ENCODE data around the gene BABAM1.
"Not testable (repeated sequence)": the region's sequence is repeated elsewhere in the genome, so short reads cannot be mapped to it uniquely, and the experiment has no call there.

BABAM1 gene

DNA sequence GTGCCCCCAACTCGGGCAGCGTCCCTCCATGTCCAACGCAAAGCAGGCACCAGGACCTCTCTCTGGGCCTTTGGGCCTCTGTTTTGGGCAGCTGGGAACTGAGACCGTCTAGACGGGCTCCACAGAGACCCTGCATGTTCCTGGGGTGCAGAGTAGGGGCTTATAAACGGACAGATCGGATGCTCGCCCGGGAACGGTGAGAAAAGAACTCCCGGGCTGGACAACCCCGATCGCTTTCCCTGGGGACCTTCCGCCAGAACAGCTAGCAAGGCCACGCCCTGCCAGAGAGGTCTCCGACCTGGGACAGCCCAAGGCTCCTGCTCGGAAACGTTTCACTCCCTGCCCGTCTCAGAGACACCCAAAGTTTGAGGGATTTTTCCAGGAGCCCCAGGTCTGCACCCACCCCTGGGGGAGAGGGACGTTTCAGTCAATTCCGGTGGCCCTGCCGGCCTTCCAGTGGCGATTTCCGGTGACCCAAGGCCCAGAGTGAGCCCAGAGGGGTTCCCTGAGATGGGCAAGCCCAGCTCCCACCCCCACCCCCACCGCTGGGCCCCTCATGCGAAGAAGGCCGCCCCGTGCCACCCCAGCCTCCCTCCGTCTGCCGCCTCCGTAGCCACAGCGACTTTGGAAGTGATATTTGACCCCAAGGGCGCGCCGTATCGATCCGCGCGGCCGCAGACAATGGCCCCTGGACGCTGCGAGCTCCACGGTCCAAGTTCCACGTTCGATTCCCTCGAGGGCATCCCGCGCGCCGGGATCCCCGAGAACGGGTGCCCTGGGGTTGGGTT lies 23.2 kb upstream of the BABAM1 start:
- DNase-seq: no peak

DNA sequence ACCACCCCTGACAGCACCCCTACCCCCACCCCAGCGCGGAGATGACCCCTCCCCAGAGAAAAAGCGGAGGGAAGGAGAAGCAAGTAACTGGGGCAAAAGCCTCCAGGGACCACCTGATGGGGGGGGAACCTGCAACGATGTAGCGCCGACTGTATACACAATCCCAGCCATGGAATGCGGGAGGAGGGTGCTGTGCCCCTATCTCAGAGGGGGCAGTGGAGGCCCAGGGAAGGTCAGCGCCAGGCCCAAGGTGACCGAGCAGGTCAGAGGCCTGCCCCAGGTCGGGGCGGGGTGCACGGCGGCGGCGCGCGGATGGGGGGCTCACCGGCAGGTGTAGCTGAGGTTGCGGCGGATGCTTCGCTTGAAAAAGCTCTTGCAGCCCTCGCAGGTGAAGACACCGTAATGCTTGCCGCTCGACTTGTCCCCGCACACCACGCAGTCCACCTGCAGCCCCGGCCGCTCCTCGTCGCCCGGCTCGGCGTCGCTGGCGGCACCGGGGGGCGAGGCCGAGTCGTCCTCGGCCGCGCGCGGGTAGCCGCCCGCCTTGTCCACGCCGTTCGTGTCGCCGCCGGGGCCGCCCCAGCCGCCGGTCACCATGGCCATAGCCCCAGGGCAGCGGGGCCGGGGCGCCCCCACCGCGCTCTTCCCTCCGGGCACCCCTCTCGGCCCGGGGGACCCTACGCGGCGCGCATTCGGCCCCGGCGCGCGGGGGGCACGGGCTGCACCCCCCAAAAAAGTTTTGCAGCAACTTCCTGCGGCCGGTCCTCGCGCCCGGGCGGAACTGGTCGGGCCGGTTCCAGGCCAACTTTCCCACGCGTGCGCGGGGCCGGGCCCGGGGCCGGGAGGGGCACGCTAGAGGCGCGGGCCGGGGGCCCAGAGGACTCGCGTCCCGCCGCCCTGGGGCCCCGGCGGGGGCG lies 22.4 kb upstream of the BABAM1 start:
- DNase-seq: no peak

DNA sequence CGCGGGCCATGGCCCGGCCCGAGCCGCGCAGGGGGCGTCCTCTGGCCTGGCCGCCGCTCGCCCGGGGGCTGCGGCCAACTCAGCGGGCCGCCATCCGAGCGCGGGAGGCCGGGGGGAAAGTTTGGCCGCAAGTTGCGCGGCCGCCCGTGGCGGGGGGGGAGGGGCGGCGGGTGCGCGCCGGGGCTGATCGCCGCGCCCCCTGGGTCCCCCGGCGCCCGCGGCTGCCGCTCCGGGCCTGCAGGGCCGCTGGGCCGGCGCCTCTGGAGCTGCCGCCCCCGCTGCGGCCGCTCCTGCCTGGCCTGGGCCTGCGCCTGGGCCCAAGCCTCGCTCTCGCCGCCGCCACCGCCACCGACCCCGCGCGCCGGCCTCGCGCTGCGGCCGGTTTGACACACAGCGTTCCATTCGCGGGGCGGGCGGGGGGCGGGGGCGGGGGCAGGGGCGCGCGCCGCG lies 21.7 kb upstream of the BABAM1 start, which contains the start of gene NR2F6:
TSS of gene NR2F6 (minus strand) at position 385 of the 450 bp plus-strand sequence. CDS start 699 bp downstream, outside the sequence.
- no peak for DNase-seq

GRCh38 chr19:17246681-17247425 lies 20.4 kb upstream of the BABAM1 start:
- DNase-seq: no peak

DNA sequence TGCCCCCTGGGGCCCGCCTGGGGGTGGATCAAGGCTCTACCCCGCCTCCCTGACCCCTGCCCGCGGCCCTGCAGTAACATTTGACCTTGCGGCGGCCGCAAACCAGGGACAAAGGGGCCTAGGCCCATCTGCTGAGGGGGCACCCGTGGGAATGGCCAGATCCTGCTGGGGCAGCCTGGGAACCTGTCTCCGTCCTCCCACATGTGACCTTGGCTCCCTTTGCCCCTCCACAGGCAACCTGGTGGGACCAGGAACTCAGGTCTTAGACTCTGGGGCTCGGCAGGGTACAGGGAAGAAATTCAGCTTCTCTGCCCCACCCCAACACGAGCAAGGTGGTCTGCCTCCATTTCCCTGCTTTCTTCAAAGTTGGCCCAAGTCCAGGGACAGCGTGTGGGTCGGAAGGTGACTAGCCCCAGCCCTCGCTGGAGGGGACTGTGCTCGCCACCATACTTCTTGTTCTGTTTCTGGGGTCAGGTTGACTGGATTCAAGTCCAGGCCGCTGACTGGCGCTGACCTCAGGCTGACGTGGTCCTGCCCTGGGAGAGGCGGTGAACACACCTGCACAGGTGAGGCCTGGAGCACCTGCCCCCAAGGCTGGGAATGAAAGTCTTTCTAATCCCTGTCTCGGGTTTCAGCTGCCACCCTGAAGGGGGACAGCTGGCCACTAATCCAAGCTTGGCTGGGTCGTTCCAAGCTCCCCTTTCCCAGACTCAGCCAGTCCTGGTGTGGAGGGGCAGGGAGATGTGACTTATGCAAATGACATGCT lies 19.0 kb upstream of the BABAM1 start:
- DNase-seq: no peak

- DNase-seq: no peak
These were observed 17.2 kb upstream of the BABAM1 start for GRCh38 chr19:17249887-17250548.

GRCh38 chr19:17254636-17255035 lies 12.6 kb upstream of the BABAM1 start:
- no peak for DNase-seq

DNA sequence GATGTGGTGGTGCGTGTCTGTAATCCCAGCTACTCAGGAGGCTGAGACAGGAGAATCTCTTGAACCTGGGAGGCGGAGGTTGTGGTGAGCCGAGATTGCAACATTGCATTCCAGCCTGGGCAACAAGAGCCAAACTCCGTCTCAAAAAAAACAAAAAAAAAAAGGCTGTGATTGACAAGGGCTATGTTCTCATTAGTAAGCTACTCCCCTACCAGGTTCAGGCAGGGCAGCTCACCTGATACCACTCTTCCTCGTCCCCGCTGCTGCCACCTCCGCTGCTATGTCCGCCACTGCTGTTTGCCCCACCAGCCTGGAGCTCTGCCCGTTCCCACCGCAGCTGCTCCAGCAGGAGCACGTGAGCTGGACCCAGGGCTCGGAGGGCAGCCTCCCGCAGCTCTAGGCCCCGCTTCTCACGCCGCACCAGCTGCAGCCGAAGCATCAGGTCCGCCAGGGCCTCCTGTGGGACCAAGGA lies 12.1 kb upstream of the BABAM1 start:
- DNase-seq: no peak

DNA sequence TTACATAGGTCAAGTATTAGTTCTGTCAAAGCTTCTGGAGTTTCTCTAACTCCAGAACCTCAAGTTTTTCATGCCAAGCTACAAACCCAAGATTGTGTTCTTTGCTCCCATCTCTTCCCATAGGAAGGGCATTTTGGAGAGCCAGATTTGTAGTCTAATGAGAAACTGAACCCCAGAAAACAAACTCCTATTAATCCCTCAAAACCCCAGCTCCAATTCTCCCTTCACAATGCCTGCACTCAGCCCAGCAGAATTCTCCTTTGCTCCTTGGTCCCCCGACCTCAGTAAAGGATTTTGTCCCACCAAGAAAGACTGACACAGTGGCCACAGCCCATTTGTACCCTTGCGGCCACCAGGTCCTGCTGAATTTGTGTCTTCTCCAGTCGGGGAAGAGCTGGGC lies 11.1 kb upstream of the BABAM1 start:
- DNase-seq: no peak

GRCh38 chr19:17259118-17259780 lies 8.0 kb upstream of the BABAM1 start:
- DNase-seq: no peak

DNA sequence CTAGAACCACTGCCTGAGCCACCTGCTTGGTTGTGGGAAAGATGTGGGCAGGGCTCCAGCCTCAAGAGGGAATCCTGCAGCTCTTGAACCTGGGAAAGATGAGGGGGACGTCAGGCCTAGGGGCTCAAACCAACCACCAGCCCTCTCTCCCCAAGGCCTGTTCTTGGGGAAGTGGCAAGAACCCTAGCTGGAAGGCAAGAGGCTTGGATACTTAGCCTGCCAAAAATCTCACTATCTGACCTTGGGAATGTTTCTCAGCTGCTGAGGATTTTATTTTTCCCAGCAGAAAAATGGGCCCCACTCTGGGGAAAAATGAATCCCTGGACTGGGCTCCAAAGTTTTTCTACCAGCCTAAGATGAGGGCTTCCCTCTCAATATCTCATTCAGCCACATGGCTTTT lies 7.3 kb upstream of the BABAM1 start:
- no peak for DNase-seq

DNA sequence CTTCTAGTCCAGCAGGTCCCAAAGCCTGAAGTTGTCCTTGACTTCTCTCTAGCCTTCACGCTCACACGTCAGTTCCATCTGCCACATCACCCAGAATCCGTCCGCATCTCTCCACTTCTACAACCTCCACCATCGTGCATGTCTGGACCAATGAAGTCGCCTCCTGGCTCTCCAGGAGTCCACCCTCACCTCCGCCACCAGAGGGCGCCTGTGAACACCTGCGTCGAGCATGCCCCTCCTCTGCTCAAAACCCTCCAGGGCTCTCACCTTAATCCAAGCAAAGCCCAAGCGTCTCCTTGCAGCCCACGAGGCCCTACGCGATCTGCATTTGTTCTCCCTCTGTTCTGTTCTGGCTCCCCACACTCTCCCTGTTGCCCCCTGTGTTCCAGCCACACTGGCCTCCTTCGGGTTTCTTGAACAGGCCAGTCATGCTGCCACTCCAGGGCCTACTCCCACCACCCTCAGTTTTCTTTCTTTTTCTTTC lies 6.4 kb upstream of the BABAM1 start:
- DNase-seq: peak; percentile 88

- no peak for DNase-seq
These were observed 4.7 kb upstream of the BABAM1 start for GRCh38 chr19:17262557-17262956.

- DNase-seq: no peak
These were observed 3.3 kb upstream of the BABAM1 start for GRCh38 chr19:17263712-17264640.

GRCh38 chr19:17264641-17264979 lies 2.6 kb upstream of the BABAM1 start, which contains the start of gene USHBP1:
Gene USHBP1, minus strand, starts transcription at chr19:17264745. Its CDS starts 446 bp downstream, at chr19:17264299.
- no peak for DNase-seq

GRCh38 chr19:17266026-17266425 lies 1.2 kb upstream of the BABAM1 start:
- no peak for DNase-seq

- no peak for DNase-seq
These were observed 661 bp upstream of the BABAM1 start for GRCh38 chr19:17266589-17266974.

GRCh38 chr19:17268754-17269153 lies 1.5 kb downstream of the BABAM1 start:
- DNase-seq: no peak

- DNase-seq: not testable (repeated sequence)
These were observed 7.6 kb downstream of the BABAM1 start for GRCh38 chr19:17274892-17275291.
